Heart right ventricle (tissue), 16 donors: ENCODE measurements around the gene MSX2. TPM values are rescaled to one million over a fixed set of nuclear protein-coding genes. Genes with fewer than 3 reads are reported as not detected.

Experiments
- ATAC-seq, 8 donors: fragments of 200-7000 bp; cut with Tn5 transposase; one replicate each; pipeline ENCODE4 v1.9.1; 2020; ENCODE audit warnings: mild to moderate bottlenecking in 8 of 8, moderate library complexity in 8 of 8, moderate number of reproducible peaks in 1 of 8
- DNase-seq, 2 donors: peaks; one replicate each; pipeline ENCODE4 v3.0.0-alpha.2; 2020
- H3K27ac ChIP-seq, 10 donors: fragments of 200-600 bp; sonication (generic) in 2 of 10; one replicate each; pipeline versions ENCODE4 v1.5.0 to v1.8.0; 2020 to 2022; ENCODE audit warnings: mild to moderate bottlenecking in 3 of 10
- H3K27me3 ChIP-seq, 7 donors: fragments of 200-600 bp; one replicate each; pipeline ENCODE4 v1.8.0; 2021 to 2022; ENCODE audit warnings: mild to moderate bottlenecking in 2 of 7
- H3K36me3 ChIP-seq, 9 donors: fragments of 200-600 bp; sonication (generic) in 1 of 9; one replicate each; pipeline versions ENCODE4 v1.5.0 to v1.8.0; 2020 to 2022; ENCODE audit warnings: mild to moderate bottlenecking in 2 of 9
- H3K4me1 ChIP-seq, 9 donors: fragments of 200-600 bp; sonication (generic) in 1 of 9; one replicate each; pipeline versions ENCODE4 v1.5.0 to v1.8.0; 2020 to 2022; ENCODE audit warnings: mild to moderate bottlenecking in 4 of 9
- H3K4me3 ChIP-seq, 10 donors: fragments of 200-600 bp; sonication (generic) in 2 of 10; one replicate each; pipeline versions ENCODE4 v1.5.0 to v1.8.0; 2020 to 2022; ENCODE audit warnings: mild to moderate bottlenecking in 7 of 10, moderate library complexity in 2 of 10
- H3K9me3 ChIP-seq, 11 donors: fragments of 200-600 bp in 10 of 11; sonication (generic) in 2 of 11; one replicate each; pipeline versions ENCODE4 v1.5.0 to v1.8.0; 2013 to 2022; ENCODE audit warnings: mild to moderate bottlenecking in 2 of 11, control low read depth in 1 of 11, moderate library complexity in 1 of 11
- WGBS, 2 donors: extraction: QIAGEN DNeasy Blood & Tissue Kit; methylation state at CpG; one replicate each; pipeline ENCODE4 v1.1.7; 2013; ENCODE audit warnings: inconsistent platforms in 1 of 2; 5-methylcytosine and 5-hydroxymethylcytosine counted together
- intact Hi-C, 10 donors: fragments of 100-400 bp; cut with DNase I; formaldehyde crosslinking; loops; one replicate each; pipeline versions ENCODE4 v1.11.1 to v1.14.2; 2022
- polyA plus RNA-seq, 2 donors: library from polyadenylated mRNA; stranded (reverse); fragments of 200-250 nt; gene quantifications; one replicate each; pipeline ENCODE4 v1.2.3, GENCODE V29; 2013
- total RNA-seq, 10 donors: library from RNA; stranded (reverse); fragmentation: NEBNext Ultra II Directional in 3 of 10; extraction: Animal tissue kit (Norgen Biotek cat#: 25700) in 3 of 10; gene quantifications; one replicate each; pipeline versions ENCODE4 v1.2.1 to v1.2.4, GENCODE V29; 2021 to 2023
- TF ChIP-seq, protein P1 (sequence below), 9 donors: fragments of 200-600 bp; sonication (generic) in 2 of 9; IDR thresholded peaks; one replicate each; pipeline versions ENCODE4 v1.5.0 to v1.8.0; 2021 to 2022; ENCODE audit warnings: antibody characterized with exemption in 9 of 9, mild to moderate bottlenecking in 5 of 9, moderate library complexity in 1 of 9
- donor health status: Arrhythmogenic right ventricular cardiomyopathy.
- donor health status: ischemic (EF 13 %, LVEDD 7.1; RV severe dilation, severe dysfunction).
- donor health status: healthy with polysubstance abuse.
- donor health status: DM: no; HTN: yes; CAD: no.
- donor health status: DM: no; HTN: no; CAD: no.
- donor health status: ischemic (EF 25% LVEDD 6.9; RV normal size, moderate dysfunction).
- donor health status: ischemic (EF 25% LVEDD 5.7; RV mildly dilated, moderate dysfunction).
- donor health status: healthy.
- donor health status: DM: yes; HTN: yes; CAD: no.
- donor health status: Ischemic cardiomyopathy.
- donor health status: ischemic (EF 35%, LVEDD 5.7; RV mildly dilated, moderate dysfunction).
- donor health status: nonischemic (EF 11% LVEDD 7.7; RV severe dilation, severe dysfunction).
- donor health status: DM: yes; HTN: yes; CAD: no.
- donor health status: PGD.
- donor health status: ischemic (EF 29% LVEDD 5.4; RV normal size, mild dysfunction).
- donor health status: nonischemic (EF 23%, LVEDD 6.1; RV moderate dilation, normal function).

MSX2 gene
- total and polyA plus RNA-seq, 12 donors: 0.43 to 2.1 (median 1.4) TPM

DNA sequence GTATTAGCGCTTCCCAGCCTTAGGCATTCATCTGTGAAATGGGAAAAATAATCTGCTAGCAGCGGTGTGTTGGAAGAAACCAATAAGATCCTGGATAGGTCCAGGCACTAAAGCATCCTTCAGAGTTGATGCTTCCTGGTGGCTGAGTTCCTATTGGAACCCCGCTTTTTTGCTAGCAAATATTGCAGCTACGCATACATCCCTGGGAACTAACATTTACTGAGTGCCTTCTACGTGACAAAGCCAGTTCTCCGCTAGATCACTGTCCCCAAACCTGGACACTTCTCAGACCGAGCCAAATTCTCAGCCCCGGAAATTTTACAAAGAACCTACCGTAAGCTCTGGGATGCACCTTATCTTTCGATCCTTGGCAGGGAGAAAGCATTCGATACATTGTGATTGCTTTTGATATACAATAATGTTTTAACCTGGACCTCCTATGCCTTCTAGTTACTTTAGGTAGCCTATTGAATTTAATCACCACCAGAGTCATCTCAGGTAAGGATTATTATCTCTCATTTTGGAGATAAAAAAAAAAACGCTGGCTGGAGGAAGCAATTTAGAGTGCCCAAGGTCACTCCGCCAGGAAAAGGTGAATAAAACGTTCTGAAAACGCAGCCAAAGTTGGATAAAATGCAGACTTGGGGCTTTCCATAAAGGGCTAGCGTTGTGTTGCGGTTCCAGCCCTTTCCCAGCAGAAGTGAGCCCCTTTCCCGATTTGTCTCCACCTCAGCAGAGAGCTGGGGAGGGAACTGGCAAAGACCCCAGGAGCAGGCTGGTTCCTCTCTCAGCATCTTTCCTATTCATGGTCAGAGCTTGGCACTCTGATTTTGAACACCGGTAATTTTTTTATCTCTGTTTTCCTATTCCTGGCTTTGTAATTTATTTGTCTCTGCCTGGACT is 2.6 kb upstream of the MSX2 start:
- intact Hi-C loops: no loop called here
- Histone ChIP-seq H3K27ac (no peak overlapping the region), H3K4me3 (peak overlapping the region in 5 of 10 donors; percentile 7 to 15 (median 13)), H3K9me3 (no peaks in the 10 kb centered on the region), H3K27me3 (peaks cover 18 to 100% (median 96%) of the 10 kb centered on the region in 7 donors), H3K4me1 (peaks cover 0 to 30% (median 9%) of the 10 kb centered on the region in 9 donors), H3K36me3 (no peaks in the 10 kb centered on the region)
- DNase-seq: no peak
- ATAC-seq: no peak
- TF ChIP-seq, protein P1, sequence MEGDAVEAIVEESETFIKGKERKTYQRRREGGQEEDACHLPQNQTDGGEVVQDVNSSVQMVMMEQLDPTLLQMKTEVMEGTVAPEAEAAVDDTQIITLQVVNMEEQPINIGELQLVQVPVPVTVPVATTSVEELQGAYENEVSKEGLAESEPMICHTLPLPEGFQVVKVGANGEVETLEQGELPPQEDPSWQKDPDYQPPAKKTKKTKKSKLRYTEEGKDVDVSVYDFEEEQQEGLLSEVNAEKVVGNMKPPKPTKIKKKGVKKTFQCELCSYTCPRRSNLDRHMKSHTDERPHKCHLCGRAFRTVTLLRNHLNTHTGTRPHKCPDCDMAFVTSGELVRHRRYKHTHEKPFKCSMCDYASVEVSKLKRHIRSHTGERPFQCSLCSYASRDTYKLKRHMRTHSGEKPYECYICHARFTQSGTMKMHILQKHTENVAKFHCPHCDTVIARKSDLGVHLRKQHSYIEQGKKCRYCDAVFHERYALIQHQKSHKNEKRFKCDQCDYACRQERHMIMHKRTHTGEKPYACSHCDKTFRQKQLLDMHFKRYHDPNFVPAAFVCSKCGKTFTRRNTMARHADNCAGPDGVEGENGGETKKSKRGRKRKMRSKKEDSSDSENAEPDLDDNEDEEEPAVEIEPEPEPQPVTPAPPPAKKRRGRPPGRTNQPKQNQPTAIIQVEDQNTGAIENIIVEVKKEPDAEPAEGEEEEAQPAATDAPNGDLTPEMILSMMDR (IDR thresholded peaks at IDR 0.05): no peak
- WGBS, 2 donors: 7 to 9% methylated on average over 19 of the region's 19 CpGs

GRCh38 chr5:174722500-174722899 is 1.9 kb upstream of the MSX2 start:
- no peak for ATAC-seq

DNA sequence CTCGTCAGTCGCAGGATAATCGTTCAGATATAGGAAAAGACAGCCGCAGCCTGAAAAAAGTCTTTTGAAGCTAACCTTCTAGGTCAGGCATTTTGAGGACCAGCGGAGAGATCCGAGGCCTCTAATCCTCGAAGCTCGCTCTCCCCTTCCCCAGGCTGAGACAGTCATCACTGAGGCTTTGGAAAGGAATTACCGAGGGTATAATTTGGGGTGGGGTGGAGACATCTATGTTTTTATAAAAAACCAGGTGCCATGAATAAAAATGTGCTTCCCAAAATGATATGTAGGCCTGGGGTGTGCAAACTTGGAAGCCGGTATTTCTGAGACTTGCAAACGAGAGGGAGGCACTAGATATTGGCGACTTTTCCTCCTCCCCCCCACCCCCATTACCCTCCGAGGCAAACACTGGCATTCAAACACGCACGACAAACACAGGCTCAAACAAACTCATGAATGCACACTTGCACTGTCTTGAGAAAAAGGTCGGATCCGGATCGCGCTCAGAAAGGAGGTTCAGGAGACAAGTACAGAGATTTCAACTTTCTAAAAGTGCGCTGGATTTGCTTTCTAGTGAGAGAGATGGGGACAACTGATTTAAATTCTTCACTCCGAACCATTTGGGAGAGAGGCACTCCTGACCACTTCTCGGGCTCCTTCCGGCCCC is 935 bp upstream of the MSX2 start:
- 11 to 13% methylated on average over 23 of the region's 23 CpGs for WGBS, 2 donors

More at GRCh38 chr5:174722500-174722899, 1.9 kb upstream of the MSX2 start:
- intact Hi-C loops: no loop called here
- H3K27ac ChIP-seq: no peak overlapping the region
- TF ChIP-seq, protein P1 (IDR thresholded peaks at IDR 0.05): no peak
- 19 to 25% methylated on average over 4 of the region's 4 CpGs for WGBS, 2 donors
- peaks cover 0 to 30% (median 9%) of the 10 kb centered on the region in 9 donors for H3K4me1 ChIP-seq
- H3K27me3 ChIP-seq: peaks cover 18 to 100% (median 96%) of the 10 kb centered on the region in 7 donors
- H3K36me3 ChIP-seq: no peaks in the 10 kb centered on the region
- no peaks in the 10 kb centered on the region for H3K9me3 ChIP-seq
- no peak overlapping the region for H3K4me3 ChIP-seq
- DNase-seq: no peak

More for the DNA sequence above, 935 bp upstream of the MSX2 start:
- intact Hi-C loops: no loop called here
- H3K4me1 ChIP-seq: peaks cover 0 to 30% (median 9%) of the 10 kb centered on the region in 9 donors
- no peaks in the 10 kb centered on the region for H3K9me3 ChIP-seq
- no peaks in the 10 kb centered on the region for H3K36me3 ChIP-seq
- H3K27me3 ChIP-seq: peaks cover 18 to 100% (median 95%) of the 10 kb centered on the region in 7 donors
- no peak for DNase-seq
- no peak overlapping the region for H3K27ac ChIP-seq
- ATAC-seq: no peak
- TF ChIP-seq, protein P1 (IDR thresholded peaks at IDR 0.05): no peak
- H3K4me3 ChIP-seq: peak overlapping the region; percentile 25 to 72 (median 63)
